GM15510 (cell line): ENCODE results near the gene SEL1L3.

Experiments used
- POLR2A ChIP-seq: IDR thresholded peaks from 3 replicates; pipeline ENCODE4 v1.6.1; 2011; ENCODE audit warnings: borderline replicate concordance; ENCODE audit not compliant: insufficient read length; ENCODE audit errors: extremely low read depth

The SEL1L3 gene

DNA sequence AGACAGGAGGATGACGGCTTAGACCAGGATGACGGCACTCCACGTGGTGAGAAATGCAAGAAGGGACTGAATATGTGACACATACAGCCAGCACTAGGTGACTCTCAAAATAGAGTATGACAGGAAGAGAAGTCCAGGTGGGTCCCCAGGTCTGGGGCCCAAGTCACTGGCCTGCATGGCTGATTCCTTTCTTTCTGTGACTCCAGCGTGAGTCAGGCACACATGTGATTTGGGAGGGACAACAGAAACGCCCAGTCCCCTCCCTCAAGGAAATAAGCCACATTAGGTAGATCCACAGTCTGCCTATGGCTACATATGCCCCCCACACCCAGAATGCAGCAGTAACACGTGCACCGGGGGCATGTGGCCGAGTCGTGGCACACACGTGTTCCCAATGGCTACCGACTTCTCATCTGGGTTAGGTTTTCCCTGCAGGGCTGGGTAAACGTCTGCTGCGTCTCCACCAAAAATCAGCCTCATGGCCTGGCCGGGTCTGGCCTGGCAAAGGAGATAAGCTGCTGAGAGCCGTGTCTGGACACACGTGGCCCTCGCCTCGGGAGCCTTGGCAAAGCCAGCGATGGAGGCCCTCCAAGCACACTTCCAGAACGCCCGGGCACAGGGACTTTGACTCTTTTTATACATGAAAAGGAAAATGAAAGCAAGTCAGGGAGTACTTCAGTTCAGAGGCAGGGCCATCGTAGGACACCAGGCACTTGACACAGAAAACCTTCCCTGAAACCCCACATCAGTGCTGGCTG lies 19.3 kb downstream of the SEL1L3 start:
- no peak for TF ChIP-seq POLR2A

DNA sequence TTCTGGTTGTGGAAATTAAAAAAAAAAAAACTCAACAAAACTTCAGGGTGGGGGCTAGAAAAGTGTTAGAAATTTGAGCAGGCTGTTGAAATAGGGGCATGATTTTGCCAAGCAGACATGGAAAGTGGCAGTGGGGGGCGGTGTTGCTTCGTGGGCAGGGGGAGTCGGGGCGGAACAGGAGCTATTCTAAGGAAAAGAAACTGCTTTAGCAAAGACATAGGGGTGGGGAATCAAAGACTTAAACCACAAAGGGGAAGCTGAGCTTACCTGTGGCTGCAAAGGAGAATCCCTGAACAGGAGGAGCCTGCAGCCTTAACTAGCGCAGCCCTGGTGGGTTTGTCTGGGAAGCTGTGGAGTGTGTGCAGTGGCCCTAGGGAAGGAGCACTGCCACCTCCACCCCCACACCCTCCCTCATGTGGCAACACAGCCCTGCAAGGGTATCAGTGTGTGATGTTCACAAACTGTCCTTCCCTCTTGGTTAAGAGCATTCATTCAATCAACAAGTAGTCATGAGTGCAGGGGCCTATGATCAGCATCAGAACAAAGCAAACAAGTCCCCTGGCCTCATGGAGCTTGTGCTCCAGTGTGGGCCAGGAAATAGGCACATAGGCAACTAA lies 20.5 kb downstream of the SEL1L3 start:
- TF ChIP-seq POLR2A, result no peak

DNA sequence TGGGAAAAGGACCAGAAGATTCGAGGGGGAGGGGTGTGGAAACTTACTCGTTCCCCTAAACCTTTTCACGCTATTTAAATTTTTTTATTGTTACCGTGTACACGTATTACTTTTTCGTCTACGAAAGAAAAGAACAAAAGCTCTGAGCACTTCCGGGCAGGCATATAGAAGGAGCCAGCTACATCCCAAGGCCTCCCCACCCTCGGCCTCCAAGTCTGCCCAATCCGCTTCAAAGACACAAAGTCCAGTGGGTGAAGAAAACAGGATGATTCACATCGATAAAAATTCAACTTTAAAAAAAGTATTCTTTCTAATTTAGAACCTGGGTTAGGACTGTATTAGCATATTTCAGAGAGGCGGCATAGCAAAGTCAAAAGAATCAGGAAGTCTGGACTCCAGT lies 23.1 kb downstream of the SEL1L3 start:
- no peak for TF ChIP-seq POLR2A

DNA sequence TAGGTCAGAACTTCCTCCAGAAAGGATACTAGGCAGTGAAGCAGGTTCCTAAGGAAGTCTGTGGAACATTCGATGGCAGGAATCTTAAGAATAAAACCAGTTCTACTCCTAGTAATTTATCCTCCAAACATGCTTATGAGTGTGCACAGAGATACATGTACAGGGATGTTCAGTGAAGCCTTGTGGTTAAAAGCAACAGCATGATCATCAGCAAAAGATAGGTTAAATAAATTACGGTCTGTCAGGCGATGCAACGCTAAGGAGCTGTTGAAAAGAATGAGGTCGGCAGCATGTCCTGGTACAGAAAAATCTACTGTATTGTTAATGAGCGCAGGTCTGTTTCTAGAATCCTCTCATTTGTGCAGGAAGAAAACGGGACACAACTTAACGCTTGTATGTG lies 23.6 kb downstream of the SEL1L3 start:
- no peak for TF ChIP-seq POLR2A

DNA sequence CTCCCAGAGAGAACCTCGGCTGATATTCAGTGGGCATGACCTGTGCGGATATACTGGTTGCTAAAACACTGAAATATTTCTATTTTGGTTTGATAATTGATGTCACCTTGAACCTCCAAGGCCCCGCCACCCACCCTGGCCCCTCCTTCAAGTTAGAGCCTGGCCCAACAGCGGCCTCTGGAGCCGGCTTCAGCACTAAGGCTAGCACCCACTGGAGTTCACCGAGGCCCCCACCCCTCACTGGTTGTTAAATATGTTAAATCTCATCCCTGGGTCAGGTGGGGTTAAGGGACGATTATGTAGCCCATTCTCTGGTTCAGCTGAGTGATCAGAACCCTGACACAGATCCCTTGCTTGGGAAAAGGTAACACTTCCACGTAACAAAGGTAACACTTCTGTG lies 24.3 kb downstream of the SEL1L3 start:
- no peak for TF ChIP-seq POLR2A

DNA sequence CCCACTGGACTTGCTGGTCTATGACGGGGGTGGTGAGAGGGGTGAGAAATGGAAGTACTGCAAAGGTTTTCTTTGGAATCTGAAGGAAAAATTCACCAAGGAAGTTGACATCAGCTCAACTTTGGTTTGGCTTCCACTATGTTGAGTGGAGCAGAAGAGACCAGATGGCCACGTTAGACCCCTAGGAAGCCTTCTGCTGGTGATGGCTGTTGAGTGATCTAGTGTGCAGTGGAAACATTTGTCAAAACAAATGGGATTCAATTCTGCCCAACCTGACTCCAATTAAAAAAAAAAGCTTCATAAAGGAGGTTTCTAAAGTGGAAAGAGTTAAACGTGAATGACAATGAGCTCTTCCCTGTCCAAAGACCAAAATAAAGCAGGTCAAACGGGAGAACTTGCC lies 25.7 kb downstream of the SEL1L3 start:
- no peak for TF ChIP-seq POLR2A

DNA sequence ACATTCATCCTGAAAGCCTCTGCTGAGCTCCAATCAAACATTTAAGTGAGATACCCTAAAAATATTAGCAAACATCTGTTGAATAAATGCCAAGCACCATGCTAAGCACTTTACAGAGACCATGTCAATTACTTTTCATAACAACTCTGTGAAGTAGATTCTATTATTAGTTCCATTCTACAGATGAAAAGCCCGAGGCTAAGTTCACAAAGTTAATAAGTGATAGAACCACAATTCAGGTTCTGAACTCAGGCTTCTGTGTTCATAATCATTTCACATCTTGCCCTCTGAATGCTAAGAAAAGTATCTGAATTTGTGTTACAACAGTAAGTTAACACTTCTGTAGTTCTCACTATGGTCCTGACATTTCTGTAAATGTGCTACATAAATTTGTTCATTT lies 27.4 kb downstream of the SEL1L3 start:
- no peak for TF ChIP-seq POLR2A

DNA sequence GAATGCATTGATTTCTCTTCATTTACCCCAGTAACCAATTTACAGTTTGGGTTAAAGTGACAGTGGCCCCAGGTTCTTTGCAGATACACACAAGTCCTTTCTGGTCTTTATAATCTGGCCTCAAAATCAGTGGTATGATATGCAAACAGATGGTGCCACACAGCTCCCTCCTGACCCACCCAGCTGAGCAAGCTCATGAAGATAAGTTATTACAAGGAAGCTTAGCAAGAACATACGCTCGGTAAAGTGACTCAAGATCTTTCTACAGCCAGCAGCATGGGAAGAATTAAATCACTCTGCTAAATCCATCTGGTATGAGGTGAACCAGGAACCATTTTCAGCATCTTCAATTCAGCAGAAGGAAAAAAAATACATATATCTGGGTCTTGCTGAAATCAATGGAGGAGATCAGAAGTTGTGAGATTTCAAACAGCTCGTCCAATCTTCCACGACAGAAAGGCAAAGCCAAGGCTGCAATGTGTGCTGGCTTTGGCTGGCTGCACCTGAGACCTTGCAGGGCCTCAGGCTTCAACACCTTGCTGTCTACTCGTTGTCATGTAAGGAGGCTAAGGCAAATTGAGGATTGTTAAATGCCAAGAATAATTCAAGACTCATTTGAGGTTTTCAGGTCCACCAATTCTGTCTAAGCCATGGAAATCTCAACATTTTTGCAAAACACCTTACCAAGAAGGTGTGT lies 28.2 kb downstream of the SEL1L3 start:
- no peak for TF ChIP-seq POLR2A

DNA sequence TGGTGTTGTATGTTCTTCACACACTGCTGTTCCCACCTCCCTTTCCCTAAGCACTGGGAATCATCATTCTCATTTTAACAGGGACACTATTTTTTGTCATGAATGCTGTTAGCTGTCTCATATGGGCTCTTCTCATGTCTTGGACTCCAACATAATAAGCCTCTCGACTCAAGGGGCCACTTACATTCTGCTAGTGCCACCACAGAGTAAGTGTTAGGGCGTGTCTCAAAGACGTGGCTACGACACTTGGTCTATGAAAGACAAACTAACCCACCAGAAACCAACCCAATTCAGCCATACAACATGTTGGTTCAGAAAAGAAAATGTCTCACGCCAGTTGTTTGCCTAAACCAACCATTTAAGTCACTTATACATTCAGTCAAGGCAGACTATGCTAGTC lies 32.2 kb downstream of the SEL1L3 start:
- no peak for TF ChIP-seq POLR2A

DNA sequence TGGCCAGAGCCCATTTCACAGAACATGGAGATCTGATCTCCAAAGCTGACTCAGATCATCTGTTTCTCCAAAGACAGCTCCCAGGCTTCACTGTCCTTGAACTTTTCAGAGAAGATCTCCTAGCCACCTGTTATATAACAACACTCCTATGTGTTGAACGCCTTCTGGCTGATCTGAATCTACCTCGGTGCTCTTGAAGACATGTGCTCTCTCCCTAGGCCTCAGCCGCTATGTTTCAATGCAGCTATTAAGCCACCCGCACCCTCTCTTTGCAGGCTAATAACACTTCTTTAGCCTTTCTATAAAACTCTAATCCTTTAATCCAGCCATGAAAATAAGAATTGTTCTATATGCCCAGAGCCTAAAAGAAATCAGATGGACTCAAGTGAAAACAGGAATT lies 34.9 kb downstream of the SEL1L3 start:
- TF ChIP-seq POLR2A, result no peak

DNA sequence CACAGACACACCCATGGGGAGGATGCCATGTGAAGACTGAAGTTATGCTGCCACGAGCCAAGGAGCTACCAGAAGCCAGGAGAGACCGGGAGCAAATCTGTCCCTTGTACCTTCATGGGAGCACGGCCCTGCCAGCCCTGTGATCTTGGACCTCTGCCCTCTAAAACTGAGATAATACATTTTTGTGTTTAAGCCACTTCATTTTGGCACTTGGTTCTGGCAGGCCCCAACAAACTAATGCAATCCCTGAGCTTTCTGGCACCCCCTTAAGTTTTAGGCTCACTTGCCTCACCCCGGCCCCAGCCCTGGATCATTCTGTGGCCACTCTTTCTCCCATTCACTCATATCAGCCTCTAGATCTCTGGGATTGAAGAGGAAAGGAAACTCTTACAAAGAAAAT lies 35.4 kb downstream of the SEL1L3 start:
- no peak for TF ChIP-seq POLR2A

DNA sequence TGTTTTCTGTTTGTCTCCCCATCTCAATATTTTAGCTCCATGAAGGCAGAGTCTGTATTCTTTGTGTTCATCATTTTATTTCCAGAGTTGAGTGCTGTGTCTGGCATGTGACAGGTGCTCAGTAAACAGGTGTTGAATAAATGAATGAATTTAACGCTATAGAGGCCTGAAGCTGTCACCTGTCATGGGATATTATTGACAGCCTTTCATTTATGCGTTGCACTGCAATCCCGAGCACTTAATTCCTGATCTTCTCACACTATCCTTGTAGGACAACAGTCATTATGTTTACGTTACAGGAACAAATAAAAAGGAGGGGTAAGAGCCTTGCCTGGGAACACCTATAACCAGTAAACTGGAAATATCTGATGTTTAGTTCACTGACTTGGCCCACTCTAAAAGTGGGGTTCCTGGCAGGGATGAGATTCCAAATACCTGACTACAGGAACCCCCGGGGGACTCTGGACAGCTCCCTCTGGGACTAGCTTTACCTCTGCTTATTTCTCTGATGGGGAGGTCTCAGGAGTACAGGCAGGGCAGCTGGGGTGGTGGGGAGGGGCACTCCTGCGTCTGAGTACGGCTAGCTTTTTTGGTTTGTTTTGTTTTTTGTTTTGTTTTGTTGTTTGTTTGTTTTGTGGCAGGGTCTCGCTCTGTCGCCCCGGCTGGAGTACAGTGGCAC lies 36.6 kb downstream of the SEL1L3 start:
- no peak for TF ChIP-seq POLR2A

DNA sequence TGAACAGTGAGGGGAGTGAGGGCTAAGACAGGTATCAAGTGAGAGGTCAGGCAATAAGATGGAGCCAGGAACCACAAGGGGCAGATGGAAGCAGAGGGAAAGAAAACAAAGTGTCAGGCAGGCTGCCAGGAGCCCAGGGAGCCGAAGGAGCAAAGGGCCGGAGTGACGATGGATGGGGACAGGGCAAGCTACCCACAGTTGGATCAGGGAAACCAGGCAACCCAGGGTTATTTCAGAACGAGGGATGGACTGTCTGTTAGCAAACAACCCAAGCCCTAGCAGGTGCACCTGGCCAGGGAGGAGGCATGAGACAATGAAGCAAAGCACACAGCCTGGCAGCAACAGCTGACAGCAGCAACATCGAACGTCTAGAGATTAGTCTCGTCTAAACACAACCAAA lies 39.2 kb downstream of the SEL1L3 start:
- TF ChIP-seq POLR2A, result no peak

DNA sequence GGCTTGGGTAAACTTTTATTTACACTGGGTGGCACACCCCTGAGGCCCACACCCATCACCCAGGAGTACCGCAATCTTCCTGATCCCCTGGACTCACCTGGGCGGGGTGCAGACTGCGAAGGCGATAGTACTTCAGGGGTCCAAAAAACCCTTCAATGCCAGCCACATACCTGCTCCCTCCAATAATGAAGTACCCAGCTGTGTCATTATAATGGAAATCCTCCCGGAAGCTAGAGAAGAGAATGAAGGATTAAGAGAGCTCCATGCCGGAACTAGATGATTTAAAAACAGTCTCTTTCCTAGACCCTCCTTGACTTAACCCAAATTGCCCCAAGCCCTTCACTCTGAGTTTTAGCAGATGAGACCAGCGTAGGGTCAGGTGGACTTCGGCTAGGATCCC lies 40.9 kb downstream of the SEL1L3 start:
- TF ChIP-seq POLR2A, result no peak

DNA sequence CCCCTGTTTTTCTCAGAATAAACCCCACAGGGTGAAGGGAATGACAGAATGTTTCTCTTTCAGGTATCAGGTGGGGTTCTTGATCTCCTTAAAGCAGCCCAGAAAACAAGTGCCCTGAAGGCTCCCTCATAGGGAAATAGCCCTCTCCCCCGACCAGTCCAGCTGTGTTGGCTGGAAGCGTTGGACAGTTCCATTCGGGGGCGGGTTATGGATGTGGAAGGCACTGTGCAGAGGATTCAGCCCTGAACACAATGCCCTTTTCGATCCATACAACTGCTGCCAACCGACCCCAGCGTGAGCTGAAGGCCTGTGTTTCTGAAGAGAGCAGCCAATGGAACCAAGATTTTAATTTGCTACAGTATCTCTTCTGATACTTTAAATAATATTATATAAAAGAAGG lies 41.5 kb downstream of the SEL1L3 start:
- TF ChIP-seq POLR2A, result no peak
